Hepatocyte (in vitro differentiated cells): ENCODE results near the gene ZBTB38. TPM values are rescaled to one million over a fixed set of nuclear protein-coding genes. Genes with fewer than 3 reads are reported as not detected.

Experiments
- DNase-seq: peaks from one replicate; pipeline ENCODE4 v3.0.0-alpha.2; 2016; ENCODE audit warnings: low spot score
- H2AFZ ChIP-seq: fragments of 200-600 bp; sonication (generic); 2 replicates; pipeline ENCODE4 v1.6.0; 2016; ENCODE audit warnings: antibody characterized with exemption, mild to moderate bottlenecking
- H3K27ac ChIP-seq: fragments of 200-600 bp; sonication (generic); 2 replicates; pipeline ENCODE4 v1.5.1; 2016; ENCODE audit warnings: mild to moderate bottlenecking
- H3K27me3 ChIP-seq: fragments of 200-600 bp; sonication (generic); 2 replicates; pipeline ENCODE4 v1.6.1; 2016
- H3K36me3 ChIP-seq: fragments of 200-600 bp; sonication (generic); replicated peaks from 2 replicates; pipeline ENCODE4 v1.5.1; 2016; ENCODE audit warnings: low read depth; ENCODE audit not compliant: insufficient read depth
- H3K4me1 ChIP-seq: fragments of 200-600 bp; sonication (generic); 2 replicates; pipeline ENCODE4 v1.5.1; 2016; ENCODE audit warnings: mild to moderate bottlenecking, moderate library complexity; ENCODE audit not compliant: insufficient read depth
- H3K4me2 ChIP-seq: fragments of 200-600 bp; sonication (generic); 2 replicates; pipeline ENCODE4 v1.6.0; 2016
- H3K4me3 ChIP-seq: fragments of 200-600 bp; sonication (generic); 2 replicates; pipeline ENCODE4 v1.5.1; 2016; ENCODE audit warnings: mild to moderate bottlenecking
- H3K79me2 ChIP-seq: fragments of 200-600 bp; sonication (generic); 2 replicates; pipeline ENCODE4 v1.6.0; 2017; ENCODE audit warnings: mild to moderate bottlenecking
- H3K9me2 ChIP-seq: fragments of 200-600 bp; sonication (generic); replicated peaks from 2 replicates; pipeline ENCODE4 v1.6.0; 2017; ENCODE audit warnings: mild to moderate bottlenecking; ENCODE audit not compliant: insufficient read depth
- H3K9me3 ChIP-seq: fragments of 200-600 bp; sonication (generic); 2 replicates; pipeline ENCODE4 v1.5.1; 2016; ENCODE audit warnings: low read depth, mild to moderate bottlenecking
- H4K20me1 ChIP-seq: fragments of 200-600 bp; sonication (generic); 2 replicates; pipeline ENCODE4 v1.6.0; 2016; ENCODE audit warnings: mild to moderate bottlenecking; ENCODE audit not compliant: insufficient read depth, poor library complexity, severe bottlenecking
- EZH2 ChIP-seq: fragments of 200-600 bp; sonication (generic); IDR thresholded peaks from 2 replicates; pipeline ENCODE4 v1.6.1; 2016; ENCODE audit warnings: antibody characterized with exemption, mild to moderate bottlenecking, borderline replicate concordance
- EZH2phosphoT487 ChIP-seq: fragments of 200-600 bp; sonication (generic); IDR thresholded peaks from one replicate; pipeline ENCODE4 v1.6.1; 2018; ENCODE audit warnings: antibody characterized with exemption, mild to moderate bottlenecking, low read depth, moderate library complexity; ENCODE audit not compliant: unreplicated experiment, severe bottlenecking
- WGBS: methylation state at CpG from one replicate; pipeline ENCODE4 v1.1.6; 2016; ENCODE audit warnings: low lambda C conversion rate; ENCODE audit errors: missing lambda C conversion rate; 5-methylcytosine and 5-hydroxymethylcytosine counted together
- polyA plus RNA-seq: library from polyadenylated mRNA; unstranded; fragments of >200 nt; fragmentation: Nextera tagmentation; extraction: Ambion mirVana; gene quantifications from 2 replicates; pipeline ENCODE4 v1.2.1, GENCODE V29; 2016
- total RNA-seq: library from RNA; depleted of rRNA; stranded (reverse); fragments of >200 nt; gene quantifications from 2 replicates; pipeline ENCODE4 v1.2.3, GENCODE V29; 2014
- TF ChIP-seq, protein P1 (sequence below): fragments of 200-600 bp; sonication (generic); IDR thresholded peaks from 2 replicates; pipeline ENCODE4 v1.5.1; 2016; ENCODE audit warnings: antibody characterized with exemption, mild to moderate bottlenecking; ENCODE audit not compliant: poor library complexity

The ZBTB38 gene
- total and polyA plus RNA-seq, 2 experiments from 2014 or later: 31.6 to 122 TPM

DNA sequence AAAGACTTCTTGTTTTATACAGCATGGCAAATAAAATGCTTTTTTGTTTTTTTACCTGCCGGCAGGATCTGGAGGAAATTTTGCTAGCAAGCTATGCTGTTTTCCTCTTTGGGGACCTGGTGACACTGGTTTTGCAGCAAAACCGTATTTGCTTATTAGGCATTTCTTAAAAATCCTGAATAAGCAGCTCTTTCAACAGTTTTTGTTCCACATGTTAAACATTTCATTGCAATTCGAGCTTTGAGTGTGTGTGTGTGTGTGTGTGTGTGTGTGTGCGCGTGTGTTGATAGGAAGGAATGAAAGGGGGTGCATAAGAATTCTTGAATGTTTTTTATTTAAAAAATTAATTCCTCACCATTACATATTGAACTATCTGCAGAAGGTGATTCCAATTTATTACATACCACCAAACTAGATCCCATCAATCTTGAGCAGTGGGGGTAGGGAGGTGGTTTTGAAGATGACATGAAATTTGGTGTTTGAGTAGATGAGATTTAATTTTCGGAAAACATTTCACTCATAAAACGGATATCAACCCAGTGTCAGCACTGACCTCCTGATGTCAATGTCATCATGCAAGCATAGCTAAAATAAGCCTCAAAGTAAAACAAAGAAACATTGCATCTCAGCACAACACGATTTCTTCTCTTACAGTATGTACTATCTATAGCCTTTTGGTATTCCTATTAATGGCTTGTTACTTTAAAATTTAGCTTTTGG lies 17.3 kb downstream of the ZBTB38 start:
- Histone ChIP-seq H3K4me3 (no peak overlapping the region), H3K9me2 (no peaks in the 10 kb centered on the region), H3K9me3 (no peaks in the 10 kb centered on the region), H4K20me1 (no peaks in the 10 kb centered on the region), H2AFZ (no peak overlapping the region), H3K79me2 (no peaks in the 10 kb centered on the region), H3K36me3 (no peaks in the 10 kb centered on the region), H3K27ac (no peak overlapping the region), H3K4me1 (peaks cover 8% of the 10 kb centered on the region), H3K27me3 (no peaks in the 10 kb centered on the region), H3K4me2 (peak overlapping the region; percentile 18)
- WGBS: 67% methylated on average over 8 of the region's 8 CpGs
- TF ChIP-seq, protein P1, sequence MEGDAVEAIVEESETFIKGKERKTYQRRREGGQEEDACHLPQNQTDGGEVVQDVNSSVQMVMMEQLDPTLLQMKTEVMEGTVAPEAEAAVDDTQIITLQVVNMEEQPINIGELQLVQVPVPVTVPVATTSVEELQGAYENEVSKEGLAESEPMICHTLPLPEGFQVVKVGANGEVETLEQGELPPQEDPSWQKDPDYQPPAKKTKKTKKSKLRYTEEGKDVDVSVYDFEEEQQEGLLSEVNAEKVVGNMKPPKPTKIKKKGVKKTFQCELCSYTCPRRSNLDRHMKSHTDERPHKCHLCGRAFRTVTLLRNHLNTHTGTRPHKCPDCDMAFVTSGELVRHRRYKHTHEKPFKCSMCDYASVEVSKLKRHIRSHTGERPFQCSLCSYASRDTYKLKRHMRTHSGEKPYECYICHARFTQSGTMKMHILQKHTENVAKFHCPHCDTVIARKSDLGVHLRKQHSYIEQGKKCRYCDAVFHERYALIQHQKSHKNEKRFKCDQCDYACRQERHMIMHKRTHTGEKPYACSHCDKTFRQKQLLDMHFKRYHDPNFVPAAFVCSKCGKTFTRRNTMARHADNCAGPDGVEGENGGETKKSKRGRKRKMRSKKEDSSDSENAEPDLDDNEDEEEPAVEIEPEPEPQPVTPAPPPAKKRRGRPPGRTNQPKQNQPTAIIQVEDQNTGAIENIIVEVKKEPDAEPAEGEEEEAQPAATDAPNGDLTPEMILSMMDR: no peak
- TF ChIP-seq EZH2phosphoT487: no peak
- DNase-seq: no peak

DNA sequence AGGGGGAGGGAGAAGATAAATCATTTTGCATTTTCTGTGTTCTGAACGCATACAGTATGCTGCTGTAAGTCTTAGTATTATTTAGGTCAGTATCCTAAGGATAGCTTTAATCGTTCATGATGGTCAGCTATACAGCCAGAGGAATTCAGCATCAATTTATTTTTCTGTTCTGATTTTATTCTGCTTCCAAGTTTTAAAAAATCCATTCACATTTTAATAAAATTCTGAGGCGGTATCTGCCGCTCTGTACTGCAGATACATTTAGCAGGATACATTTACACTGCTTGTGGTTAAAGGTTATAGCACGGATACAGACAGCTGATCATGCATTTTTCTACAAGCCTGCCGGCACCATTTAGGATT lies 17.8 kb downstream of the ZBTB38 start:
- Histone ChIP-seq H2AFZ (no peak overlapping the region), H3K36me3 (no peaks in the 10 kb centered on the region), H3K4me1 (peaks cover 12% of the 10 kb centered on the region), H3K4me2 (peak overlapping the region; percentile 18), H3K9me2 (no peaks in the 10 kb centered on the region), H3K79me2 (no peaks in the 10 kb centered on the region), H3K27me3 (no peaks in the 10 kb centered on the region), H3K4me3 (no peak overlapping the region), H3K27ac (peak overlapping the region; percentile 2), H3K9me3 (no peaks in the 10 kb centered on the region), H4K20me1 (no peaks in the 10 kb centered on the region)
- WGBS: 79% methylated on average over 6 of the region's 6 CpGs
- no peak for DNase-seq
- TF ChIP-seq EZH2phosphoT487 (no peak), EZH2 (no peak)
- TF ChIP-seq, protein P1: no peak

DNA sequence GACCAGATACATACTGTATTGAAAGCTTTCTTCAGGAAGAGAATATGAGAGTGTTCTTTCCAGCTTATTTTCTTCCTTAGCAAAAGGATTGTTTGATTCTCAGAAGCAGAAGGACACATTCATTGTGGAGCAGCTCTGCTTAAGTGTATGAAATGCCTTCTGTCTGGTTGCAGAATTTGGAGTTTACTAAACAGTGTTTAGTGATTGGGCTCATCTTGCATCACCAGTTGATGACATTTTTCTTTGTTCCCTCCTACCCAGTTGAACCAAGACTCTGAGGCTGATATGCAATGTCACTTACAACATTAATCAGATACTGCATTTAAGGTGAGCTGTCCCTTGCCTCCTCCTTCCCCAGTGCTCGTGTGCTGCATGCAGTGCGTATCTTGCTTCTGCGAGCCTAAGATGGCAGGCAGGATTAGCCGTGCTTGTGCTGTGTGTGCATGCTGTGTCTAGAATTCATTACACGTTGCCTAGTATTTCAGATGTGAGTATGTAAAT lies 18.4 kb downstream of the ZBTB38 start:
- no peak overlapping the region for H3K4me3 ChIP-seq
- H3K27ac ChIP-seq: peak overlapping the region; percentile 2
- no peak for TF ChIP-seq EZH2
- no peak for TF ChIP-seq EZH2phosphoT487
- TF ChIP-seq, protein P1: no peak
- H3K9me2 ChIP-seq: no peaks in the 10 kb centered on the region
- peak overlapping the region; percentile 18 for H3K4me2 ChIP-seq
- no peaks in the 10 kb centered on the region for H3K79me2 ChIP-seq
- H2AFZ ChIP-seq: no peak overlapping the region
- 74% methylated on average over 5 of the region's 5 CpGs for WGBS
- no peaks in the 10 kb centered on the region for H3K36me3 ChIP-seq
- no peaks in the 10 kb centered on the region for H3K9me3 ChIP-seq
- no peaks in the 10 kb centered on the region for H4K20me1 ChIP-seq
- no peaks in the 10 kb centered on the region for H3K27me3 ChIP-seq
- no peak for DNase-seq
- peaks cover 16% of the 10 kb centered on the region for H3K4me1 ChIP-seq
